Hypothalamus (tissue), 51 donors: ENCODE data around the gene PIGZ.

Experiments used
- DNase-seq, 51 donors: peaks; one replicate each; lab custom pipeline; 2025; lab: John Stamatoyannopoulos, UW

The PIGZ gene

GRCh38 chr3:197002701-197003454 lies 34.2 kb upstream of the PIGZ start:
- peak in 46 of 51 donors; percentile 20 to 85 (median 59) for DNase-seq

GRCh38 chr3:197001972-197002700 lies 33.5 kb upstream of the PIGZ start:
- DNase-seq = peak in 18 of 51 donors; percentile 11 to 70 (median 38)

GRCh38 chr3:197001106-197001971 lies 32.7 kb upstream of the PIGZ start:
- no peak for DNase-seq

- no peak for DNase-seq
Observed at GRCh38 chr3:197000211-197000610, 31.6 kb upstream of the PIGZ start.

- no peak for DNase-seq
Observed at GRCh38 chr3:196998966-196999760, 30.5 kb upstream of the PIGZ start.

- DNase-seq = no peak
Observed at GRCh38 chr3:196997311-196997710, 28.7 kb upstream of the PIGZ start.

- peak in 1 of 51 donors; percentile 47 for DNase-seq
Observed at GRCh38 chr3:196996454-196997265, 28.0 kb upstream of the PIGZ start.

GRCh38 chr3:196995646-196996355 lies 27.2 kb upstream of the PIGZ start:
- peak in 1 of 51 donors; percentile 61 for DNase-seq

GRCh38 chr3:196995027-196995426 lies 26.4 kb upstream of the PIGZ start:
- no peak for DNase-seq

GRCh38 chr3:196994056-196994455 lies 25.4 kb upstream of the PIGZ start:
- no peak for DNase-seq

- DNase-seq = no peak
Observed at GRCh38 chr3:196992461-196993065, 23.9 kb upstream of the PIGZ start.

- peak in 1 of 51 donors; percentile 59 for DNase-seq
Observed at GRCh38 chr3:196991581-196992460, 23.2 kb upstream of the PIGZ start.

- DNase-seq = no peak
Observed at GRCh38 chr3:196990601-196991007, 22.0 kb upstream of the PIGZ start.

GRCh38 chr3:196989721-196990262 lies 21.2 kb upstream of the PIGZ start:
- DNase-seq = no peak

GRCh38 chr3:196988241-196989029 lies 19.8 kb upstream of the PIGZ start:
- no peak for DNase-seq

GRCh38 chr3:196987022-196987421 lies 18.4 kb upstream of the PIGZ start:
- no peak for DNase-seq
